GM19397 (cell line): ENCODE data around the gene UNK.
"Not testable (repeated sequence)": the region's sequence is repeated elsewhere in the genome, so short reads cannot be mapped to it uniquely, and the experiment has no call there.

Experiments
- ATAC-seq: cut with Tn5 transposase; IDR thresholded peaks from one replicate; pipeline ENCODE4 v1.9.1; 2021; ENCODE audit warnings: mild to moderate bottlenecking, moderate library complexity; ENCODE audit not compliant: unreplicated experiment

The UNK gene

DNA sequence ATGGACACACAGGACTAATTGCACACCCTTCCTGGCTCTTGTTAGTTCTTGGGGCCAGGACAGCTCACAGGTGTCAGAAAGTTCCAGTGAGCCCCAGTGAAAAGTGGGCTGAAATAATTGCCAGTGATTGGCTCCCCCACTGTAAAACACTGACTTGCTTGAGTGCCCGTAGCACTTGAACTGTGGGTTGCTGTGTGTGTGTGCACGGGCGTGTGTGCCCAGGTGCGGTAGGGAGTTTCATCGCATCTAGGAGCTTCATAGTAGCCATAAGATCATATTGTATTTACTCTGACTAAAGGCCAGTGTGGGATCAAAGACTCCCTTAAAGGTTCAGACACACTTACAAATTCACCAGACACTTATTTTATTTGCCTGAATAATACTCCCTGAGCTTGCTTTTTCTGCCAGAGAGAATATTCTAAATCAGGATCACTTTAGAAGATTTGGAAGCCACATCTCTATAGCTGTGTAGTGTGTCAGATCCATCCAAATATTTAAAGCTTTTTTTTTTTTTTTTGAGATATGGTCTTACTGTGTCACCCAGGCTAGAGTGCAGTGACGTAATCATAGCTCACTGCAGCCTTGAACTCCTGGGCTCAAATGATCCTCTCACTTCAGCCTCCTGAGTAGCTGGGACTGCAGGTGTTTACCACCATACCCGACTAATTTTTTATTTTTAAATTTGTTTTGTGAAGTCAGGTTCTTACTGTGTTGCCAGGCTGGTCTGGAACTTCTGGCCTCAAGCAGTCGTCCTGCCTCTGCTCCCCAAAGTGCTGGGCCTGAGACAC lies 11.4 kb downstream of the UNK start:
- ATAC-seq: no peak

DNA sequence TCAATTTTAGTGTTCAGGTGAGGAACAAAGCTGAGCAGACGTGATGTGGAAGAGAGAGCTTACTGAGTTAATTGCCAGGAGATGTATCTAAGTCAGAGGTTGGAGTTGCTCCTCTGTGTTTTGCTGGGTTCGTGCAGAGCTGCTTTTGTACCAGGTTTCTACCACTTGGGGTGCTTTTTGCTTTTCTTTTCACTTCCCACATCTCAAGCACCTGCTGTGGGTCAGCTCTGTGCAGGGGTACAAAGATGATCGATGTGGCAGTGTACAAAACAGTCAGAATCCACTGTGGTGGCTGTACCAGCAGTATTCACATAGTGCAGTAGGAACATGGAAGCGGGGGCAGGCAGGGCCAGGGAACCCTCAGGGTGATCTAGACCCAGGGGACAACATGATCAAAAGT lies 14.8 kb downstream of the UNK start:
- no peak for ATAC-seq

DNA sequence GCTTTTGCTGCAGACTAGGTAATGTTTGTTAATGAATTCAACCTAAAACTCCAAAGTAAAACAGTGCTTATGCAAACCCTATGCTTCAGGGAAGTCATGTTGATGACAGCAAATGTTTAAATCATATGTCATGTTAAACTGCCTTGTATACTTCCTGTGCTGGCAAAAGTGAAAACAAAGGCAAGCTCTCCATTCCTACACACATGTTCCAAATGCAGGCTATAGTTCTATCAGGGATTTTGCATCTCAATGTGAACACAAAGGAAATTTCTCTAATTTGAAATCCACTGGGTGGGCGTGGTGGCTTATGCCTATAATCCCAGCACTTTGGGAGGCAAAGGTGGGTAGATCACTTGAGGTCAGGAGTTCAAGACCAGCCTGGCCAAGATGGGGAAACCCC lies 19.3 kb downstream of the UNK start:
- ATAC-seq: no peak

DNA sequence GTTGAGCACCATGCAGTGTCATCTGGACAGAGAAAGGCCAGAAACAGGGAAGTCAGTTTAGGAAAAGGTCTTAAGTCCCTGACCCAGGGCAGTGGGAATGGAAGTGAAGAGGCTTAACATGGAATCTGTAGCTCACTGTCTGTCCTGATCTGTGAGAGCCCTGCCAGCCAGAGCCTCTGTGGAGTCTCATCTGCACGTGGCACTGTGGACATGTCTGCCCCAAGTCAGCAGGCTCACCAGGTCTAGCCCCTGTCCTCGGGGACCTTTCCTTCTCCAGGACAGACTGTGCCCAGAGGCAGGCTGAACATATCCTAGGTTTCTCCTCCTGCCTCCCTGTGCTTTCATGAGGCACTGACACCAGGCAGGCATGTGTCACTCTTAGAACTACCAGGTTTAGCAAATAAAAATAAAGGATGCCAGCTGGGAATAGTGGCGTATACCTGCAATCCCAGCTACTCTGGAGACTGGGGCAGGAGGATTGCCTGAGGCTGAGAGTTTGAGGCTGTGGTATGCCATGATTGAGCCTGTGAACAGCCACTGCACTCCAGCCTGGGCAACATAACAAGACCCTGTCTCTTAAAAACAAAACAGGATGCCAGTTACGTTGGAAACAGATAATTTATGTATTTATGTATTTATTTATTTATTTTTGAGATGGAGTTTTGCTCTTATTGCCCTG lies 22.4 kb downstream of the UNK start:
- ATAC-seq: no peak

DNA sequence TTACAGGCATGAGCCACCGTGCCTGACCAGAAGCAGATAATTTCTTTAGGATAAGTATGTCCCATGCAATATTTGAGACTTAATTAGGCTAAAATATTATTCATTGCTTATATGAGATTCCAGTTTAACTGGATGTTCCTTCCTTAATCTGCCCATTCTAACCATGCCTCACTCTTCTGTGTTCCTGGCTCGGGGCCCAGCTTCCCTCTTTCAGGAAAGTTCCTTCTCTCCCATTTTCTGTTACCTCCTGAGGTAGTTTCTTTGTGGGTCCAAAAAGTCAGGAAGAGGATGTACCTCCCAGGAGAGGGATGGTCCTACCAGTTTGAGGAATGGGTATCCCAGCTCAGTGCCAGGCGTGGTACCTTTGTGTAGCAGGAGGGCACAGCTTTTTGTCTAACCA lies 23.3 kb downstream of the UNK start:
- no peak for ATAC-seq

DNA sequence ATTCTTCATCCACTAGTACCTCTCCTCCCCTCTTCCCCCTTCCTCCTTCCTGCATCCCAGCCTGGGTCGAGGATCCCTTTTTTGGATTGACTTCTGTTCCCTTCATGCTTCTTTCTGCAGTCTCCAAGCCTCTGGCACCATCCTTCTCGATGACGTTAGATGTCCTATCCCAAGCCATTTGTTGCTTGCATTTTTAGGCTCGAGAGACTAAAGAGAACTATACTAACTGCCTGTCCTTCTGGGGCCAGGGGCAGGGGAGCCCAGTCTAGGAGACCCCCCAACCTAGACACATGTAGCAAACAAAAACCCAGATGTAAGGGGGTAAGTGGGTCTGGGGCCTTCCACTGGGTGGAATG lies 23.9 kb downstream of the UNK start:
- no peak for ATAC-seq

DNA sequence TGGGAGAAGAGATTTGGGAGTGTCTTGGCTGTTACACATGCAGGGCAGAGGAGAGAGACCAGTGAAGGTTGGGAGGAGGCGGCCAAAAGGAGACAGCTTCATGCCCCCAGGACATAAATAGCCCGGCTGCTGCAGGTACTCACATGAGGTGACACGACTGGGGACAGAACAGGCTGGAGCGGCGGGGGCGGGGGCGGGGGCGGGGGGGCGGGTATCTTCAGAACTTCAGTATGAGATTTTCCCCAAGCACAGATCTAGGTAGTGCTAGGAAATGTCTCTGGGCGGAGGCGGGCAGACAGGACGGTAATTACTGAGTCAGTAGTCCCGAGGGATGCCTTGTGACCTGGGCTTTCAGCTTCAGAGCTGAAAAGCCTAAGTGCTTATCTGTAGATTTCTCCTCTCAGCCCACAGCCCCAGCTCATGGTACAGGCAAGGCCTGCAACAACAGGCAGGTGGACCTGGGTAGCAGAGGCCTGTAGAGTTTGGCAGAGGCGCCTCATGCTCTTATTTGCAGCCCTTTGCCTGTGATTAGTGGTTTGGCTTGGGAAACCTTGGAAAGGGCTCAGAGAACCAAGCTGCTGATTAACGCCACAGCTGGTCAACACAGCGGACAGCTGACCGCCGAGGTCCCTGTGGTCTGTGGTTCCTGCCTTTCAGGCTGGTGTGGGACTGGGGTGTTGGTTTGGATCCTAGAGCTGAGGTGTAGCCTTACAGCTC lies 24.5 kb downstream of the UNK start:
- ATAC-seq: no peak

DNA sequence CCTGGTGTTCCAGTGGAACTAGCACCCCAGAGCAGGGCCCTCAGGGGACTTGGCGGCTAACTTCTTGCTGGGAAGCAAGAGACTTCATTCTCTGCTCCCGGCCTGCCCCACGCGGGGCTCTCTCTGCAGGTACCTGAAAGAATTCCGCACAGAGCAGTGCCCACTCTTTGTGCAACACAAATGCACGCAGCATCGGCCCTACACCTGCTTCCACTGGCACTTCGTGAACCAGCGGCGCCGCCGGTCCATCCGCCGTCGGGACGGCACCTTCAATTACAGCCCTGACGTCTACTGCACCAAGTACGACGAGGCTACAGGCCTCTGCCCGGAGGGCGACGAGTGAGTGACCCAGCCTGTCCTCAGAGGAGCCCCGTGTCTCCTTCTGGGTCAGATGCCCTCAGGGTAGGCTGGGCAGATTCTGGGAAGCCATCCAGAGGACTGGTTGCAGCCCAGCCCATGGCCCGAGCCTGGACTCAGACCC lies 25.1 kb downstream of the UNK start:
- ATAC-seq: no peak

DNA sequence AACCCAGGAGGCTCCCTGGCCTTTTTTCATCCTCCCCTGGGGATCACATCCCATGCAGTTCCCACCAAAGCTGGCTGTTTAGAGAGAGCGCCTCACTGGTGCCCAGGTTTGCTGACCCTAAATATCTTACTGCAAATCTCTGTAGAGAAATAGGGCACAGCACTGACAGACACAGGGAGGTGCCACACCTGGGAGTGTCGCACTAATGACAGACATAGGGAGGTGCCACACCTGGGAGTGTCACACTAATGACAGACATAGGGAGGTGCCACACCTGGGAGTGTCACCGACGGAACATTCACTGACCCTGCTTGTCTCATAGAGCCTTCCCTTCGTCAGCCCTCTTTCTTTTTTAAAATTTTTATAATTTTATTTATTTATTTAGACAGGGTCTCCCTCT lies 25.6 kb downstream of the UNK start:
- no peak for ATAC-seq

DNA sequence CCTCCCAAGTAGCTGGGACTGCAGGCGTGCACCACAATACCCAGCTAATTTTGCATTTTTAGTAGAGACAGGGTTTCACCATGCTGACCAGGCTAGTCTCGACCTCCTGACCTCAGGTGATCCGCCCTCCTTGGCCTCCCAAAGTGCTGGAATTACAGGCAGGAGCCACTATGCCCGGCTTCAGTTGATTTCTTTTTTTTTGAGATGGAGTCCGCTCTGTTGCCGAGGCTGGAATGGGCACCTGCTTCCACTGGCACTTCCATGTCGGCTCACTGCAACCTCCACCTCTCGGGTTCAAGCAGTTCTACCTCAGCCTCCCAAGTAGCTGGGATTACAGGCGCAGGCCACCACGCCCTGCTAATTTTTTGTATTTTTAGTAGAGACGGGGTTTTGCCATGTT lies 26.1 kb downstream of the UNK start:
- ATAC-seq: not testable (repeated sequence)

DNA sequence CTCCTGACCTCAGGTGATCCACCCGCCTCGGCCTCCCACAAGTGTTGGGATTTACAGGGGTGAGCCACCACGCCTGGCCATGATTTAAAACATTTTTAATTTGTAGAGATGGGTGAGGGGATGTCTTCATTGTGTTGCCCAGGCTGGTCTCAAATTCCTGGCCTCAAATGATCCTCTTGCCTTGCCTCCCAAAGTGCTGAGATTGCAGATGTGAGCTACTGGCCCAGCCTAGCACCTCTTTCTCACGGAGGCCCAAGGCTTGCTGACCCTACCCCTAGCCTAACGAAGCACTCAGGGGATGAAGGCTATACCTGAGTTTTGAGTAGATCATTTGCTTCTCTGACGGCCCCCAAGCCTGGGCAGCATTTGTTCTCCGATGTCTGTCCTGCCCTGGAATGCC lies 26.6 kb downstream of the UNK start:
- no peak for ATAC-seq

DNA sequence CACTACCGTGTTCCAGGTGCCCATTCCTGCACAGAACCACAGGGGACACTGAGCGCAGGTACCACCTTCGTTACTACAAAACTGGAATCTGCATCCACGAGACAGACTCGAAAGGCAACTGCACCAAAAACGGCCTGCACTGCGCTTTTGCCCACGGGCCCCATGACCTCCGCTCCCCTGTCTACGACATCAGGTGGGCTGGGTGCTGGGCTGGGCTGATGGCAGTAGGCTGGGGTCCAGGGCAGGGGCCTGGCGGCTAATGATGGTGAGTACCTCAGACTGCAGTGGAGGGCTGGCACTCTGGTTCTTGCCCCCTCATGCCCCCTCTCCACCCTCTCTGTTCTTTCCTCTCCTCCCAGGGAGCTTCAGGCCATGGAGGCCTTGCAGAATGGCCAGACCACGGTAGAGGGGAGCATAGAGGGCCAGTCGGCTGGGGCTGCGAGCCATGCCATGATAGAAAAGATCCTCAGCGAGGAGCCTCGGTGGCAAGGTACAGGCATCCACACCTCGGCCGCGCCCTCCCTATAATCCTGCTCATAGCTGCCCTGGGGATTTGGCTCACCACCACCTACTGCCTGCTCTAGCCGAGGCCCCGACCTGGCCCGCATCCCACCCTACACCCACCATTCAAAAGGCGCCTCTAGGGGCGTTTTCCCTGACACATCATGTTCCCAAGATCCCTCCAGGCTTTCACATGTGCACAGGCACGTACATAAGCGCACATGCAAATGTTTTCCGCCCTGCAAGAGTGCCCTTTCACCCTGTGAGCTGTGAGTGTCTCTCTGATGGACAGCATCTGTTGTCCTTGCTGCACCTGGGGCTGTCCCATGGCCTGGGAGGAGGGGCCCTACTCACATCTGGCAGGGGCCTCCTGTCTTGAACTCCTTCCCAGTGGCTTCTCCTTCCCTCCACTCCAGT lies 27.7 kb downstream of the UNK start:
- ATAC-seq: no peak

DNA sequence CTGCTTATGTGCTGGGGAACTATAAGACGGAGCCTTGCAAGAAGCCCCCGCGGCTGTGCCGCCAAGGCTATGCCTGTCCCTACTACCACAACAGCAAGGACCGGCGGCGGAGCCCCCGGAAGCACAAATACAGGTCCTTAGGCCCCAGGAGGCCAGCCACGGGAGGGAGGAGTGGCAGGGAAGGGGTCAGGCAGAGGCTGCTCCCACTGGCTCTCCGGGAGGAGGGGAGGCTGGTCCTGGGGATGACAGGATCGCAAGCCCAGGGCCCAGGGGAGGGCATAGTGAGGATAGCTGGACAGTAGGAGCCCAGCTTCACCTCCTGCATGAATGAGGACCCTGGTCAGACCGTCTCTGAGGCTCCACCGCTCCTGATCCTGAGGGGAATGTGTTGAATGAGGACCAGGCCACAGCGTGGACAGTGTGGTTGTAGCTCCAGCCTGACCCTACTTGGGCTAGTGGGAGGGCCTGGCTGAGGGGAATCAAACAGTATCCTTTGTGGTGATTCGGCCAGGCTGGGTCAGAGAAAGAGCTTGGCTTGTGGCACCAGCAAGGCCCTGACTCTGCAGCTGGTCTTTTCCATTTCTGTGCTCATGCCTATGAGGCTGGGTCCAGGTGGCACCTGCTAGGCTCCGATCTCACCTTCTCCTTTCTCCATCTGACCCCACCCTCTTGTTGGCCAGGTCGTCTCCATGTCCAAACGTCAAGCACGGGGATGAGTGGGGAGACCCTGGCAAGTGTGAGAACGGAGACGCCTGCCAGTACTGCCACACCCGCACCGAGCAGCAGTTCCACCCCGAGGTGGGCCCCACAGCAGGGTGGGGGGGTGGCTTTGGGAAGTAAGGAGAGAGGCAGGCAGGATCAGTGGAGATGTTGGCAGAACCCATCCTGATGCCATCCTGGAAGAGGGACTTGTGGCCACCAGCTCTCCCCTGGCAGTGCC lies 28.7 kb downstream of the UNK start:
- no peak for ATAC-seq

DNA sequence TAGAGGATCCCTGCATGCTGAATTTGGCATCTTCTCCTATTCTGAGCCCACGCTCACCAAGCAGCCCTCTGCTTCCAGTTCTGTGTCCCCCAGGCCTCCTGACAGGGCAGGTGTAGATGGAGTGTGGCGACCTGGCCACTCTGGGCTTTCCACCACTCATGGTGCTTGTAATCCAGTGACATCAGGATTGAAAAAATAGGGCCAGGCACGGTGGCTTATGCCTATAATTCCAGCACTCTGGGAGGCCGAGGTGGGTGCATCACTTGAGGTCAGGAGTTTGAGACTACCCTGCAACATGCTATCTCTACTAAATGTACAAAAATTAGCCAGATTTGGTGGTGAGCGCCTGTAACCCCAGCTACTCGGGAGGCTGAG lies 29.4 kb downstream of the UNK start:
- ATAC-seq: no peak

DNA sequence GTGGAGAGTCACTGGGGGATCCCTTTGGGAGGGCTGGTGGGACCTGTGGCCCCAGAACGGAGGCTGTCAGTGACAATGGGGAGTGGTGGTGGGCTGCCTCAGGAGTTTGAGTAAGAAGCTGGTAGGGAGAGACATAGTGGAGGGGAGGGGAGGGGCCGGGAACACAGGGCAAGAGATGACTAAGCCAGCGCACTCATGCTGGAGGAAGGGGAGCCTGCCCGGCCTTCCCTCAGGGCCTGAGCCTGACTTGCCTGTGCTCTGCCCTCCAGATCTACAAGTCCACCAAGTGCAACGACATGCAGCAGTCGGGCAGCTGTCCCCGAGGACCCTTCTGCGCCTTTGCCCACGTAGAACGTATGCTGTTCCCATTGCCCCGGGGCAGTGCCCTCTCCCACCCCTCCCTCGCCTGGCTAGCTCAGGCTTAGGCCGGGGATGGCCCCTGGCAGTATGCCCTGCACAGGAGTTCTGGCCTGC lies 30.3 kb downstream of the UNK start:
- ATAC-seq: no peak

DNA sequence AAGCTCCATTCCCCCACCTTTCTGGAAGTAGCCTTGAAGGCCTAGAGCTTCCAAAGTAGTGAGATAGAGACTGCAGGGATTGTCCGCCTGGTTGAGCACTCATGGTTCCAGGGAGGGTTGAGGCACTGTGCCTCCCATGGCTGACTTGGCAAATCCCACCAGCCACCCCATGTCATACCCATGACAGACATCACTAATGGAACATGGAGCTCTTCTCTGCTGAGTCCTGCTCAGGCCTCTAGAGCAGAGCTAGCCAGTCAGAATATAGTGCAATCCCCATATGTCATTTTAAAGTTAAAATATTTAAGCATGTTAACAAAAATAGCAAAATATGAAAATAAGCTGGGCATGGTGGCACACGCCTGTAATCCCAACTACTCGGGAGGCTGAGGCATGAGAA lies 30.8 kb downstream of the UNK start:
- no peak for ATAC-seq

DNA sequence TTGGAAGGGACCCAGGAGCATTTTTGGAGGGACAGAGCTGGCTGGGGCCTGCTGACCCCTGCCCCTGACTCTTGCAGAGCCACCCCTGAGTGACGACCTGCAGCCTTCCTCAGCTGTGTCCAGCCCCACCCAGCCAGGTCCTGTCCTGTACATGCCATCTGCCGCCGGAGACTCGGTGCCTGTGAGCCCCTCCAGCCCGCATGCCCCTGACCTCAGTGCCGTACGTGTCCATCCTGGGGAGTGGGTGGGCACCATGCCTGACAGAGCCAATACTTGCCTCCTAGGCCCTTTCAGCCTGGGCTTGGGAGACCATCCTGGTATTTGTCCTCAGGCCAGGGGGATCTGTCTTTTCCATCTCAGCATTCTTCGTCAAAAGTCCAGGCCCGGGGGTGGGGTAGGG lies 32.1 kb downstream of the UNK start:
- no peak for ATAC-seq

DNA sequence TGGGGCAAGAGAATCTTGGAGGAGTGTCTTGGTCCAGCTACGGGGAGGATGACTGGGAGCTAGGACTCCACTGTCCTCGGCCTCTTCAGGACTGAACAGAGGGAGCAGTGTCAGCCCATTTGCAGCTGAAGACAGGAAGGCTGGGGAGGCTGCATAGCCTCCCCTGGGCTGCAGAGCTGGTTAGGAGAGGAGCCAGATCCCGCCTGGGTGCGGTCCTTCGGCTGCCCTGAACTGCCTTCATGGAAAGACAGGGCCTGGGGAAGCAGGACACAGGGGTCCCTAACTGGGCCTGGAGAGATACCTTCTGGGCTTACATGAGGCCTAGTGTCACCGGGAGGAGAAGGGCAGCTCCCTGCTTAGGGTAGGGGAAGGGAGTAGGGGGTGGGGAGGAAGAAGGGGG lies 33.0 kb downstream of the UNK start:
- ATAC-seq: no peak

DNA sequence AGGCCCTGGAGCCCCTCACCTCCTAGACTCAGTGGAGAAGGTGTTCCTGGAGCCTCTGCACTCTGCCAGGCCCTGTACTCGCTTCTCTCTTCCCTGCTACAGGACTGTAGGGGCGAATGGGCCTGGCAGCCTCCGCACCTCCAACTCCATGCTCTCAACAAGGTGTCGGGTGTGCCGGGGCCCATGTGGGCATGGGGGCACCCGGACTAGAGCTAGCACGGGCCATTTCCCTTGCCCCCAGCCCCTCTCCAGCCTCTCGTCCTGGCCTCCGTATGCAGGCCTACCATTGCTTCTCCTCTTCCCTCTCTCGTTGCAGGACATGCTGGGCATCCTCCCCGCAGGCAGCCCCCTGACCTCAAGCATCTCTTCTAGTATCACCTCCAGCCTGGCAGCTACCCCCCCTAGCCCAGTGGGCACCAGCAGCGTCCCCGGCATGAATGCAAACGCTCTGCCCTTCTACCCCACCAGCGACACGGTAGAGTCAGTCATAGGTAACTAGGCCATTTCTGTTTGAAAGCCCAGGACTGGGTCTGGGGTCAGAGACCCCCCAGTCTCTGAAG lies 33.8 kb downstream of the UNK start:
- no peak for ATAC-seq
